HG03378 (cell line): Measurements from ENCODE around the gene KLF6.

Experiments
- ATAC-seq: cut with Tn5 transposase; IDR thresholded peaks from one replicate; pipeline ENCODE4 v1.9.1; 2021; ENCODE audit warnings: mild to moderate bottlenecking, moderate library complexity; ENCODE audit not compliant: unreplicated experiment

The KLF6 gene

DNA sequence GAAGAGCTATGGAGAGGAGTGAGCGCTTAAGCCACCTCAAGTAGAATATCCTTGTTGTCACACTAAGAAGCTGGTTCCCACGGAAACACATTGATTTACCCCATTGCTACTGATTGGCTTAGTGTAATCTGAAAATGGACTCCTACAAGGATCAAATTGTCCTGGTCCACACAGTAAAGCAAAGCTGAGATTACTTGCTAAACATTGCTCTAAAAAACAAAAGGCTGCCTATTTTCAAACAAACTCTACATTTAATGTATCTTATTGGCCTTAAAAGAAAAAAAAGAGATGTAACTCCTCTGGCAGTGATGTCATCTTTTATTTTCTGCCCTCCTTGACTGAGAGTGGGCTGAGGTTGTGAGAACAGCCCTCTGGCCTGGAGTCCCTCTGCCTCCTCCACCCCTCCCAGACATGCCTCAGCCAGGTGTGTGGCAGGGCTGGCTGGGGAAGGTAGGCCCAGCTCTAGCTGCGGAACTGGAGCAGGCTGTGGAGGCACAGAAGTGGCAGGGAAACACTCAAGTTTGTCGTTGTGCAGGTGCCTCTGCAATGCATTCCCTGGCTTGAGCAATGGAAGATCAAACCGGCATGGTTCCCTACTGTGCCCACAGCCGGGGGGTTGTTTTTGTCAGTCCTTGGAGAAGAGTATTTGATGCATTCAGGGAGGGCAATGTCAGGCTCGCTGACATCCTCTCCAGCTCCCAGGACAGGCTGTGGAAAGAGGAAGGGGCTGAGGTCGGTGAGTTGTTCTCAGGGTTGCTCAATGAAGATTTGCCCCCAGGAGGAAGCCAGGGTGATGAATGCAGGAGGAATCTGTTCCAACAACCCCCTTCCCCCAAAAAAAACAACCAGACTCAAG lies 9.1 kb downstream of the KLF6 start:
- no peak for ATAC-seq

DNA sequence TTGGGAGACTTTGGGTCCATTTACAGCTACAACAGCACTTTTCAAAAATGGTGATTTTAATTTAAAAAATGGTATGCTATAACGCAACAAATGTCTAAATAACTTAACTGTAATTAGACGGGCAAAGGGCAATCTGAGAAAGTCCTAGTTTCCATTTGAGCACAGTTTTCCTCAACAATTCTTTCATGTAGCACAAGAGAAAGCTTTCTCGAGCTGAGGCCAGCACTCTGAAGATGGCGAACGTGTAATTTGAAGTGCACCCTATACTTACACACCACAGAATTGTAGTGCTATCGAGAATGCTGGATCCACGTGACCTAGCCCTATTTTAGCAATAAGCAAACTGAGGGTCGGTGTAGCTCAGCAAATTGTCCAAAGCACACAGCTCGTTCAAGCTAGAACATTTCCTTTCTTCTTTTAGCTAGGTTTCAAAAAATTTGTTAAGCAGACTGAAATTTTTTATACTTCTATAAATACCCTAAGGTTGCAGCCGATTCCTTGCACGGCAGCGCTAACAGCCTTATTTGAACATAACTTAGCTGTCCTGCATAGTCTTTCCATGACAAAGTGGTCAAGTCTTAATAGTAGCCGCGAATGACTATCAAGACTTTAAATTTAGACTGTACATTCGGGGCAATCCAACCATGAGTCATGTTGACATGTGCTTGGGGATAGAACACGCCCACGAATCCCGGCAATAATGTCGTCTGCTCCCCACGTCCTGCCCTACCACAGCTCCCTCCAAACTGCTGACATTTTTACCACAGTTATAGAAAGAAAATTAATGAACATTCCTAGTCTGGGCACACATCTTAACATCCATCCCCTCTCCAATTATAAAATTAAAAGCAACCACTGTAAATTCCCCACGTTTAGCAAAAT lies 10.0 kb downstream of the KLF6 start:
- no peak for ATAC-seq

DNA sequence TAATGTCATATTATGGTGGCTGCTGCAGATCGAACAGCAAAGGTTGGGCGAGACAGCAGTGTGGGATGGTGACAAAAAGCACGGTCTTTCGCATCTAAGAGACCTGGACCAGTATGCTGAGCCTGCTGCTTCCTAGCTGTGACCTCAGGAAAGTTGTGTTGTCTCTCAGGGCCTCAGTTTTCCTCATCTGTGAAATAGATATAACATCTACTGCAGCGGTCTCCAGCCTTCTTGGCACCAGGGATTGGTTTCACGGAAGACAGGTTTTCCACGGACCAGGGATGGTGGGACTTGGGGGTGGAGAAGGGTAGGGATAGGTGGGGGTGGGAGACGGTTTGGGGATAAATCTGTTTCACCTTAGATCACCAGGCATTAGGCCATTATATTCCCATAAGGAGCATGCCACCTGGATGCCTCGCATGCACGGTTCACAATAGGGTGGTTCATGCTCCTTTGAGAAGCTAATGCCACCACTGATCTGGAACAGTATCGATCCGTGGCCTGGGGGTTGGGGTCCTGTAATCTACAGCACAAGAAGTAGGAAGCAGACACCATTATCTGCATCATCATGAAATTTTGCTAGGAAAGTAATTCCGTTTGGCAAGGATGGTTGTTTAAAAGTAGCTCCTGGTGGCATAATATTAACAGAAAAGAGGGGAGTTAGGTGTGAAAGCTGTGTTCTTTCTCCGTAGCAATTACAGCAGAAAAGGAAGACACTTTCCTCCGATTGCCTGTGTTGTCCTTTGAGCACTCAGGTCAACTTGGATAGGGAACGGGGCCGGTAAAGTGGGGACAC lies 10.8 kb downstream of the KLF6 start:
- no peak for ATAC-seq

DNA sequence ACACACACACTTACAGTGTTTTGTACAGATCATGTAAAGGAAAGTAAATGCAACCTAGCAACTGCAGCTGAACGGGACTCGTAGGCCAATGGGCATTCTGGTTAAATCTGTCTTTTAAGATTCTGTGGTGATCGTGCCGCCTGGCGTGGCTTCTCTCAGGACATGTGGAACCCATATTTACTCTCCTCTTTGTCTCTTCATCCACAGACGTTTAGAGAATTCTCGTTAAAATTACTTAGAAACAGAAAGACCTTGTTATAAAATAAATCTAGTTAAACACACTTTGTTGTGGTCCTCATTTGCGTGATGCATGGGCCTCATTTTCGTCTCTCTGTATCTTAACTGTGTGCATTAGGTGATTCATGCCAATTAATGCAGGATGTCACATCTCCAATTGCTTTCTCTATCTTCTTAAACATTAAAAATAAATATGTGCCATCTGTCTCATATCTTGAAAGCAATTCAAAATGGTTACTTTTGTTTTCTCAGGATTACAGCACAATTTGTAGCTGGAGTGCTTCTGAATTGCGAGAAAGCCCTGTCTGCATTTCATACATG lies 11.5 kb downstream of the KLF6 start:
- ATAC-seq: no peak

DNA sequence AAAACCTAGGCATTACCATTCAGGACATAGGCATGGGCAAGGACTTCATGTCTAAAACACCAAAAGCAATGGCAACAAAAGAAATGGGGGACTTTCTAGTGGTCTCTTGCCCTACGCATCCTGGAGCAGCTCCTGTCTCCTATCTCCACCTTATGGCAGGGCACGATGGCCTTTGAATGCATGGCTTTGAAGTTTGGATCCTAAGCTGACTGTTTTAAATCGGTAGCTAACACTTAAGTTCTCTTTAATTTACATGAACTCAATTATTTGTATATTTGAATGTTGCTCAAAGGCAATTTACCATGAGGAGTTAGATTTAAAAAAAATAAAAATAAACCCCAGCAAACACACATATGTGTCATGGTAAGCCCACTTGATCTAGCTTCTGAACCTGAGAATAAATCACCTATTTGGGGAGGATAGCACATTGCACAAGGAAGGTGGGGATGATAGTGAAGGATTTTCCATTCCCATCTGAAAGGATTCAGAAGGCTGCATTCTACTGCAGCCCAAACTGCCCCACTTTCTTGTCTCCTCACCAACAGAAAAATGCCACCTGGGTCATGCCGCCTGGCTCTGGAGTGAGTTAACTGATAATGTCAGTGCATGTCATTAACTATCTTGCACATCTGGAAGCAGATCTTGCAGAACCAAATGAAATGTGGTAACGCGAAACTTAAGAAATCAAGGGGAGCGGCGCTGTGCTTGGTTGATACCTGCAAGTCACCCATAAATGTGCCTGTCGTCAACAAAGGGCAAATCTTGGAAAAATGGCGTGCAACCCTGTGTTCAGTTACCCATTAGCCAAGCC lies 12.4 kb downstream of the KLF6 start:
- ATAC-seq: no peak

DNA sequence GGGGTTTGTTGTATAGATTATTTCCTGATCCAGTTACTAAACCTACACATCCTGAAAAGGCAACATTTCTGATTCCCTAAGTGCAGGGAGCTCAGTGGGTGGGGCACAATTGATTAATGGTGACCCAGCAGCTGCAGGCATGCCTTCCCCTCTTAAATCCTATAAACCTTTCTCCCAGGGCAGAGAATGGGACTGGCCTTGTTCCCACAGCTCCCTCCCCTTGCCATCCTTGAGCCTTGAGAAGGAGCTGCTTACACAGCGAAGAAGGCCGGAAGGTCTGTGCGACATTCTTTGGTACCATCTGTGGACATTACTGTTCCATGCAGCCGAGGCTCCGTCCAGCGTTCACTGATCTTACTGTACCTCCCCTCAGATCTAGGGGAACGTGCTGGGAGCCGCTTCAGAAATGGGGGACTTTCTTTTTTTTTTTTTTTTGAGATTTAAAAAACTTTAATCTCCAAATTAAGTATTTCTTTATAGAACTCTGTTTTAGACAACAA lies 14.3 kb downstream of the KLF6 start:
- ATAC-seq: no peak

DNA sequence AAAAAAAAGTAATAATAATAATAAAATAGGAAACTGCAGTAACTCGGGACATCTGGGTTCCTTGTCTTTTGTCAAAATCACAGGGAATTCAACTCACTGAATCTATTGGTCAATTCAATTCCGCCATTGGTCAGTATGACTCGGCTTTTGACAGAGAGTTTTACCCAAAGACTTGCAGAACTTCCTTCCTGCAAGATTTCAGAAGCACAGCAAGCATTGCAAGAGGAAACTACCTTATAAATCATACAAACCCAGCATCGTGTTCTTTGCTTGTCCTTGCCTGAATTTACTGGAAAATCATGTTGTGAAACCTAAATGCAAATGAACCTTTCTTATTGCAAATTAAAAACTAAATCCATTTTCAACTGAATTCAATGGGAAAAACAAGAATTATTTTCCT lies 15.5 kb downstream of the KLF6 start:
- ATAC-seq: no peak

DNA sequence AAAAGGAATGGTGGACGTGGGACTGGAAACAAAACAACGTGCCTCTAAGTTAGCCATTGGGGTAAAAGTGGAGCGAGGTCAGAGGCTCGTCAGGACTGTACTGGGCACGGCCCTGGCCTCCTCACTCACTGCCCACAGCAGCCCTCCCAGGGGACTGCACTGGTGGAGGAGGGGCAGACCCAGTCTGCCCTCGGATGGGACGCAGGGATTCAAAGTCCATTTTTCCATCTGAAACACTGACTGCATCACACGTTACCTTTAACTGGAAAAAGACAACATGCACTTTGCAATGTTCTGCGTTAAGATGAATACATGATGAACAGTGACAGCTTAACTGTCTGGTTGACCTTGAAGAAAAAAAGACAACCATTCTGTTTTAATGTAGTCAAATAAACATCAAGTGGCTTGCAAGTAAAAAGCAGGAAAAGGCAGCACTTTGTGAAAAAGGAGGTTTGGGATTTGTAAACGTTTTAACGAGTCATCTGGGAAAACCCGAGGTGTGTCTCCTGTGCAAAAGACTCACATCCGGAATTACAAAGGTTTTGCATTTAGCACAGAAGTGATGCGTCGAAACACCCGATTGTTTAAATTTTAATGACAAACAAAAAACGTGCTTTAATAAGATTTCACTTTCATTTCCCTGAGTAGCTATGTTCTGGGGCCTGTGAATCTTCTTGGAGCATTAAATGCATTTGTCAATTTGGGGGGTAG lies 18.8 kb downstream of the KLF6 start:
- no peak for ATAC-seq

DNA sequence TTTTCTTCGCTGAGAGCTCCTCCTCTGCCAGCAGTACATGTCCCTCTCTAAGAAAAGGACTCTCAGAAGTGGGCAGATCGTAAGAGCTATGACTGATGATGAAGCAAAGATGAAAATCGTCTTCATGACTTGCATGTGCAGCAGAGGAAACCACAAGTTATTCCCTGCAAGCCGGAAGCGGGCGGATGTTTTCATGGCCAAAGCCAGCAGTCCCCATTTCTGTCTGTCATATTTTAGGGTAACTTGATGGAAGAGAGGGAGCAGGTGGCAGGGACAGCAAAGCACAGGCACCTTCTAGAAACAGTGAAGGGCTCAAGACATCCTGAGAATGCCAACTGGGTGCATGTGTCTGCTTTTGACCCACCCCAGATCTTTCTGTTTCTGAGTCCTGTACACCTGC lies 19.9 kb downstream of the KLF6 start:
- ATAC-seq: no peak

DNA sequence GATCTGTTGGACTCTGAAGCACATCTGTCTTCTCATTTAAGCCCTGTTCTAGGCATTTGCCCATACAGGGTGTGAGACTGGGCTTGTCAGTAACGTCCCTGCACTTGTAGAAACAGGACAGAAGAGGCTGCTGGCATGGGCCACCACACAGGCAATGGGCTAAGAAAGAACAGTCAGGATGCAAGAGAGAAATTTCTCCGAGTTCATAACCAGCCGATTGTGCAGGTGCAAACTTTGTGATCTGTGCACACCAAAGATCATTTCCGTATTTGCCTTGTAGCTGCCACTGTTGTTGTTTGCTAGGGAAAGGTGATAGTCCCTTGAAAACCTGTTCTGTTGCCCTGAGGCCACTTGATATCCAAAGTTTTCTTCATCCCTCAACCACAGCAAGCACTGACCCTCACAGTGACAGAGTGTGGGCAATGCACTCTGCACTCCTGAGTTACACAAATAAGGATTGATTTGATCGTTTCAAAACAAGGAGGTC lies 20.3 kb downstream of the KLF6 start:
- no peak for ATAC-seq

DNA sequence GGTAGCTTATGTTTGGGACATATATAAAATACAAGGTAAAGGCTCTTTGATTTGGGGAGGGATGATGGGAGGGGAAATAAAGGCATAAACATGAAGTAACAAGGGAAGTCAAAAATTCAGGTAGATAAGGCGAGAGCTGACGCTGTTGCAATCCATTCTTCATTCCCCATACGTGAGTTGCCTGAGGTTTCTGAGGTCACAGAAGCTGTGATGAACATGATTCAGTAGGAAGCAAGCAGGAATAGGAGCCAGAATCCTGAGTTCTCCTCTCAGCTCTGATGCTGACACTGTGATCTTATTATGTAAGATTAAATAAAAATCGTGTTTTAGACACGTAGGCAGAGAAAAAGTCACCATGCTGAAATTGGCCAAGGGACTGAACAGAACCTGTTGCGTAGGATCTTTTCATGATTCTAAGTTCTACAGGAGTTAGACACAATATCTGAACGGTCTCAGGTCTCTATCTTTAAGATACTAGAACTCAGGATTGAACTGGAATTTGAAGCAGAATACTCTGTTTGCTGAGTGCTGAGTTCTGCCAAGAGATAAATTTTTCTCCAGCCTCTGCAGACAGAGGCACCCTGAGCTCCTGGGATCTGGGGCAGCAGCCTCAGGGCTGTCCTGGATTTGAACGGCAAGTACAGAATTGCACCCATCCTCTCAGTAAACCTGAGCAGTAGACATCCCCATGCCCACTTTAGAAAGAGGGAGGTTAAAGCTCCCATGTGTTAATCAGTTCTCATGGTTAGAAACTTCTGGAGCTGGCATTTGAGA lies 21.0 kb downstream of the KLF6 start:
- ATAC-seq: no peak

DNA sequence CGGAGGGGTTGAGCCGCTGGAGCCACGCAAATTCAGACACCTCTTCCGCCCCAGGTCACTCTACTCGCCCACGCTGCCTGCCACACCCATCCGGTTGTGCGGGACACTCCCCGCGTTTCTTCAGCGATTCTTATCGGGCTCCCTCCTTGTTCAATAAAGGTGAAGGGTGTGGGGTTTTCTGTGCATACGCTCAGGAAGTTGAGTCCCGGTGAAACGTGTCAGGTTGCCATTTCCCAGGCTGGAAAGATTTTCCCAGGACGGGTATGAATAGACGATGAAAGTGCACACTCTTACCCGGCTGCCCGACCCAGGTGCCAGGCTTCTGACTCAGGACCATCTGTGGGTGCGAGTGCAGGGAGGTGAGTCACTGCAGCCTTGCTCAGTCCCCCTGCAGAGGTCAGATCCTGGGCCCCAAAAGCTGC lies 22.0 kb downstream of the KLF6 start:
- ATAC-seq: no peak

DNA sequence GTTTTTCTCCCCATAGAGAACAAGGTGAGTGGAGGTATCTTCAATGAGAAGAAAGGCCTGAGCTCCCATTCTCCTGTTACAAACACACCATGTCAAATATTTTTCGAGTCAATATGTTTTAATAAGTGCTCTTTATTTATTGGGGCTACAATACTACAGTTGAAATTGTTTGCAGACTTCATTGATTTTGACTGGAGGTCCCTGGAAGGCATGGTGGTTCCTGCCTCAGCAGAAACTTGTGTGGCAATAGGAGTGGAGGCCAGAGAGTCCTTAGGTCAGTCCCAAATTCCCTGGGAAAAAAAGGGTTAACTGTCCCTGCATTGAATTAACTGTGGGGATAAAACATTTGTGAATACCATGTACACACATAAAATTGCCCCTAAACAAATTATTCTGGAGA lies 22.7 kb downstream of the KLF6 start:
- no peak for ATAC-seq

DNA sequence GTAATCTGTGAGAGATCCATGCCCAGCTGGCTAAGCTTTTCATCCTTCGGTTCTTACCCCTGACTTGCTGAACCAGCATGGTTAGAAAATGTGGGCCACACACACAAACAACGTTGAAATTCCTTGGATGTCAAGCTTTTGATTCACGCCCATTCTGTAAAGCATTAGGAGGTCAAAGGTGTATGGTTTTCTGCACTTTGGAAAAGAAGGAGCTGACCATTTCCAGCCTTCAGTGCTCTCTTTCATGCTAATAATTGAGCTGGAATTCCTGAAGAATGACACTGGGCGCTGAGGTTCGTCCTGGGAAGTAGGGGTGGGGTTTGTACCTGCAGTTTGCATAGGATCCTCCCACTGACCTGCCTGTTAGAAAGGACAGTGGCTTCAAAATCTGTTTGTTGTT lies 23.1 kb downstream of the KLF6 start:
- no peak for ATAC-seq

DNA sequence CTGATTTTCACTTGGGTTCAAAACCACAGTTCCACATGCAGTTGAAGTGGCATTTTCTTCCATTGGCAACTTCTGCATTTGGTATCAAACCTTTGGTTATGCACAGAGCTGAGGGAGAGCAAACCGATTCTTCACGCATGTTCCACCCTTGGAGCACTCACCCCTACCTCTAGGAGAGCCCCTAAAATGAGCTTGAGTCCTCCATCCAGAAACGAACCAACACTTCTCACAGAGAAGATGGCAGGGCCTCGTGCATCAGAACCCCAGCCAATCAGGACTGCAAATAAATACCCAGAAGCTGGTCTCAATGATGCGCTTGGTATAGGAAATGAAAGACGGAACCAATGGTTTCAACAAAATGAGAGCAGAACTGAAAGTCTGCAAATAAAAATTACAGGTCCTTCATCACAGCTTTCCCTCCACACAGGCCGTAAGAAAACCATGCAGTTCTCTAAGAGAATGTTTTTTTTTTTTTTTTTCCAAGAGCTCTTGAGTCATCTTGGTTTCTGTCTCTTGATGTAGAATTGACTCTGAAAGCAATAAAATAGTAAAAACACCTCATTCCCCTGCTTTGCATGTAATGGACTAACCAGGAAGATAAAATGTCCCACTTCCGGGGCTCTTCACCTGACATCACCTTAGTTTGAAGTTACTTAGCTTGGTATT lies 23.9 kb downstream of the KLF6 start:
- peak; percentile 41 for ATAC-seq

DNA sequence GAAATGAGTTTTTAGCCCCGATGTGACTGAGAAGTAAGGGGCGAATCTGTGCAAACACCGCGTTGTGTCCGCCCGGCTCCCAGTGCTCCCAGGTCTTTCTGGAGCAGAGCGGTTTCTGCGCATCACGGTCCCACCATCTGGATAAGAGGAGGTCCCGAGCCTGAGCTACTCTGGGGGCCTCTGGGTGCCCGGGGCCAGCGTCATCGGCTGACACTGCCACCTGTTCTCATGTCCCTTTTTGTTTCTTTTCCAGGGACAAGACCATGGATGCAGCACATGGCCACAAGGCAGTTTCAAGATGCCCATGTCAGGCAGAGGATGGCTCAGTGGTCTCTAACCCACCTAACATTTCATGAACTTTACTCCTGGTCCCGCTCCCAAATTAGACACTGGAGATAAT lies 24.9 kb downstream of the KLF6 start:
- ATAC-seq: no peak

DNA sequence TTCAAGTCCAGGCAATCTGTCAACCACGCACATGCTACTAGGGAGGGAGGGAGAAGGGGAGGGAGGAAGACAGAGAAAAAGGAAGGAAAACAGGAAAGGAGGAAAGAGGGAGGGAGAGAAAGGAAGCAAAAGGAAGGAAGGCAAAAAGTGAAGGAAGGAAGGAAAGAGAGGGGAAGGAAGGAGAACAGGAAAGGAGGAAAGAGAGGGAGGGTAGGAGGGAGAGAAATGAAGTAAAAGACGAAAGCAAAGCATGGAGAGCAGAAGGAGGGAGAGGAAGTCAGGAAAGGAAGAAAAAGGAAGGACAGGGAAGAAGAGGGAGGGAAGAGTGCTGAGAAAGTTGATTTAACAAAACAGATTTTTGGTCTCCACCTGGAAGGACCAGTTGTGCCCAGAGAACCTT lies 25.6 kb downstream of the KLF6 start:
- ATAC-seq: no peak

DNA sequence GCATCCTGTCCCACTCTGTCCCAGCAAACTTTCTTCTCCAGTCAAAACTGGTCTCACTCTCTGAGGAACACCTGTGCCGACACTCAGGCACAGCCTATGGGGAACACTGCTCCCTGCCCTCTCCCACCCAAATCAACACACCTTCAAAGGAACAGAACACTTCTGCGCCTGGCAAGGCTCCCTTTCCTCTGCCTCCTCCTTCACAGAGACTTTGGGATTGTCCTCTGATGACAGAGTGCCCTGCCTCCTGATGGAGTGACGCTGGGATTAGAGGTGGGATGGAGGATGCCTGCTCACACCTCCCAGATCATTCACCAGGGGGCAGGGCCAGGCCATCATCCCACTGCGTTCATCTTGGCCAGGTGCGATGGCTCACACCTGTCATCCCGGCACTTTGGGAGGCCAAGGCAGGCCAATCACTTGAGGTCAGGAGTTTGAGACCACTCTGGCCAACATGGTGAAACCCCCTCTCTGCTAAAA lies 26.5 kb downstream of the KLF6 start:
- no peak for ATAC-seq
